ENCODE data around the gene PWP2.

Gene PWP2

GRCh38 chr21:44074315-44074958 lies 32.8 kb upstream of the PWP2 start:
- no peak for TF ChIP-seq CTCF (conservative IDR thresholded peaks at IDR 0.05)
- no peak overlapping the region for H3K27ac ChIP-seq

GRCh38 chr21:44076316-44076715 lies 30.9 kb upstream of the PWP2 start:
- TF ChIP-seq CTCF (conservative IDR thresholded peaks at IDR 0.05) = no peak
- H3K27ac ChIP-seq = no peak overlapping the region

GRCh38 chr21:44078411-44078981 lies 28.7 kb upstream of the PWP2 start:
- no peak for TF ChIP-seq CTCF (conservative IDR thresholded peaks at IDR 0.05)
- no peak overlapping the region for H3K27ac ChIP-seq

GRCh38 chr21:44079446-44079845 lies 27.8 kb upstream of the PWP2 start:
- no peak for TF ChIP-seq CTCF (conservative IDR thresholded peaks at IDR 0.05)
- H3K27ac ChIP-seq = no peak overlapping the region

- TF ChIP-seq CTCF (conservative IDR thresholded peaks at IDR 0.05) = no peak
- no peak overlapping the region for H3K27ac ChIP-seq
Observed at GRCh38 chr21:44079846-44080245, 27.4 kb upstream of the PWP2 start.

- TF ChIP-seq CTCF (conservative IDR thresholded peaks at IDR 0.05) = no peak
- no peak overlapping the region for H3K27ac ChIP-seq
Observed at GRCh38 chr21:44082648-44083440, 24.4 kb upstream of the PWP2 start.

GRCh38 chr21:44083631-44084291 lies 23.4 kb upstream of the PWP2 start:
- H3K27ac ChIP-seq = no peak overlapping the region
- no peak for TF ChIP-seq CTCF (conservative IDR thresholded peaks at IDR 0.05)
